Fibroblast of lung (primary cell): ENCODE data around the gene TRMU. TPM values are rescaled to one million over a fixed set of nuclear protein-coding genes. Genes with fewer than 3 reads are reported as not detected.
"Not testable (repeated sequence)": the region's sequence is repeated elsewhere in the genome, so short reads cannot be mapped to it uniquely, and the experiment has no call there.

Experiments
- DNase-seq, 2 donors: peaks; one replicate each; pipeline versions ENCODE4 v3.0.0 to v3.0.0-alpha.2; 2010; ENCODE audit warnings: low read depth in 2 of 2
- H2AFZ ChIP-seq: 2 replicates; pipeline ENCODE4 v1.5.1; 2012; ENCODE audit warnings: low read length, control low read depth, inconsistent platforms
- H3K27ac ChIP-seq: 2 replicates; pipeline ENCODE4 v1.5.1; 2011; ENCODE audit warnings: low read length, control low read depth; ENCODE audit not compliant: insufficient read depth
- H3K27me3 ChIP-seq: 2 replicates; pipeline ENCODE4 v1.5.1; 2011; ENCODE audit warnings: mild to moderate bottlenecking, low read length; ENCODE audit not compliant: control insufficient read depth, insufficient read depth
- H3K36me3 ChIP-seq: 2 replicates; pipeline ENCODE4 v1.5.1; 2011; ENCODE audit warnings: low read length; ENCODE audit not compliant: control insufficient read depth, insufficient read depth
- H3K4me1 ChIP-seq: 2 replicates; pipeline ENCODE4 v1.5.1; 2011; ENCODE audit warnings: low read length; ENCODE audit not compliant: control insufficient read depth, insufficient read depth; ENCODE audit errors: extremely low read depth
- H3K4me2 ChIP-seq: 2 replicates; pipeline ENCODE4 v1.5.1; 2011; ENCODE audit warnings: low read length, control low read depth; ENCODE audit not compliant: insufficient read depth; ENCODE audit errors: extremely low read depth
- H3K4me3 ChIP-seq, 4 experiments: fragments of 200-600 bp in 1 of 4; sonication (generic) in 1 of 4; replicated peaks in 1 of 4; 2 replicates each; pipeline ENCODE4 v1.5.1; 2011 to 2016; ENCODE audit warnings: low read length in 4 of 4, low read depth in 3 of 4, mild to moderate bottlenecking in 3 of 4, control low read depth in 2 of 4, inconsistent platforms in 1 of 4, mixed read lengths in 1 of 4; ENCODE audit not compliant: insufficient read depth in 1 of 4; ENCODE audit errors: control extremely low read depth in 1 of 4
- H3K79me2 ChIP-seq: 2 replicates; pipeline ENCODE4 v1.5.1; 2012; ENCODE audit warnings: mild to moderate bottlenecking, low read length, inconsistent platforms; ENCODE audit not compliant: control insufficient read depth, insufficient read depth
- H3K9ac ChIP-seq: 2 replicates; pipeline ENCODE4 v1.5.1; 2011; ENCODE audit warnings: mild to moderate bottlenecking, low read length, control low read depth; ENCODE audit not compliant: insufficient read depth
- H3K9me3 ChIP-seq: 2 replicates; pipeline ENCODE4 v1.5.1; 2012; ENCODE audit warnings: low read depth, low read length; ENCODE audit not compliant: control insufficient read depth, insufficient read depth
- H4K20me1 ChIP-seq: 2 replicates; pipeline ENCODE4 v1.5.1; 2011; ENCODE audit warnings: low read length; ENCODE audit not compliant: control insufficient read depth, insufficient read depth; ENCODE audit errors: extremely low read depth
- CTCF ChIP-seq, 2 donors: IDR thresholded peaks in 1 of 2; conservative IDR thresholded peaks in 1 of 2; 1 replicate in 1 of 2; 2 replicates in 1 of 2; pipeline ENCODE4 v1.5.1; 2011 to 2012; ENCODE audit warnings: low read length in 2 of 2, control low read depth in 1 of 2, inconsistent platforms in 1 of 2, low read depth in 1 of 2, mild to moderate bottlenecking in 1 of 2
- EZH2 ChIP-seq: IDR thresholded peaks from 2 replicates; pipeline ENCODE4 v1.5.1; 2012; ENCODE audit warnings: low read length, control low read depth, mild to moderate bottlenecking; ENCODE audit errors: missing control alignments
- polyA plus RNA-seq, 2 donors: library from polyadenylated mRNA; depleted of rRNA in 1 of 2; stranded (reverse) in 1 of 2; unstranded in 1 of 2; fragments of >200 nt; gene quantifications; 2 replicates each; pipeline ENCODE4 v1.2.1, GENCODE V29; 2011 to 2012; ENCODE audit warnings: missing spikeins in 1 of 2
- total RNA-seq: library from RNA; depleted of rRNA; stranded (reverse); fragments of >200 nt; gene quantifications from 2 replicates; pipeline ENCODE4 v1.2.1, GENCODE V29; 2014

Gene TRMU
- total and polyA plus RNA-seq, 2 donors (not counting 1 experiment from before 2014, with no cell fraction given), result 18.4 to 22.1 TPM

- H3K36me3 ChIP-seq, result peaks cover 9% of the 10 kb centered on the region
- H3K9me3 ChIP-seq, result no peaks in the 10 kb centered on the region
- no peak overlapping the region for H3K4me2 ChIP-seq
- TF ChIP-seq CTCF (conservative IDR thresholded peaks at IDR 0.05 in 1 of 2, IDR thresholded peaks at IDR 0.05 in 1 of 2; ENCODE audit: low read depth in 1 of 2, low read length in 2 of 2), result no peak
- no peak for TF ChIP-seq EZH2
- H3K79me2 ChIP-seq, result peaks cover 28% of the 10 kb centered on the region
- no peak overlapping the region for H3K4me3 ChIP-seq
- DNase-seq, result no peak
- no peak overlapping the region for H3K9ac ChIP-seq
- no peaks in the 10 kb centered on the region for H3K27me3 ChIP-seq
- no peaks in the 10 kb centered on the region for H3K4me1 ChIP-seq
- no peaks in the 10 kb centered on the region for H4K20me1 ChIP-seq
- no peak overlapping the region for H3K27ac ChIP-seq
- no peak overlapping the region for H2AFZ ChIP-seq
Measured at GRCh38 chr22:46312056-46312455, 23.5 kb upstream of the TRMU start.

GRCh38 chr22:46312848-46313247 is 22.7 kb upstream of the TRMU start:
- H3K9ac ChIP-seq, H3K9me3 ChIP-seq: not testable (repeated sequence)

DNA sequence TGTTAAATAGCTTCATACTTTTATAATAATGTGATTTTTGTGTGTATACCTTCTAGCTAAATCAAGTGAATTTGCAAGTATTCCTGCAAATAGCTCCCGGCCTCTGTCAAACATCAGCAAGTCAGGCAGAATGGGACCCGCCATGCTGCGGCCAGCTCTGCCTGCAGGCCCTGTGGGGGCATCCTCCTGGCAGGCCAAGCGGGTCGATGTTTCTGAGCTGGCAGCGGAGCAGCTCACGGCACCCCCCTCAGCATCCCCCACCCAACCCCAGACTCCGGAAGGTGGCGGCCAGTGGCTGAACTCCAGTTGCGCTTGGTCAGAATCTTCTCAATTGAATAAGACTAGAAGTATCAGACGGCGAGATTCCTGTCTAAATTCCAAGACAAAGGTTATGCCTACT is 19.5 kb upstream of the TRMU start:
- Histone ChIP-seq H3K4me3 (no peak overlapping the region), H3K27me3 (no peaks in the 10 kb centered on the region)
- no peak for DNase-seq

More at GRCh38 chr22:46312848-46313247, 22.7 kb upstream of the TRMU start:
- not testable (repeated sequence) for DNase-seq, H4K20me1 ChIP-seq, H3K4me1 ChIP-seq, H2AFZ ChIP-seq, H3K4me2 ChIP-seq, H3K27ac ChIP-seq, H3K27me3 ChIP-seq, H3K4me3 ChIP-seq
- peaks cover 11% of the 10 kb centered on the region for H3K36me3 ChIP-seq
- peaks cover 25% of the 10 kb centered on the region for H3K79me2 ChIP-seq

More for the DNA sequence above, 19.5 kb upstream of the TRMU start:
- Histone ChIP-seq H3K4me1 (no peaks in the 10 kb centered on the region), H3K9ac (peak overlapping the region; percentile 1), H4K20me1 (no peaks in the 10 kb centered on the region), H3K27ac (no peak overlapping the region), H2AFZ (no peak overlapping the region), H3K36me3 (peaks cover 15% of the 10 kb centered on the region), H3K79me2 (peaks cover 10% of the 10 kb centered on the region), H3K4me2 (no peak overlapping the region), H3K9me3 (no peaks in the 10 kb centered on the region)
- TF ChIP-seq EZH2 (no peak), CTCF (conservative IDR thresholded peaks at IDR 0.05 in 1 of 2, IDR thresholded peaks at IDR 0.05 in 1 of 2; ENCODE audit: low read depth in 1 of 2, low read length in 2 of 2) (no peak)
